GM12872 (cell line): ENCODE results near the gene TRMT6.
A peak's percentile ranks its signal among the peaks of the same experiment; 100 is the strongest.

ENCODE experiments used
- CTCF ChIP-seq: IDR thresholded peaks from 3 replicates; pipeline ENCODE4 v1.5.1; 2011; ENCODE audit warnings: low read depth, mild to moderate bottlenecking, low read length, moderate library complexity; ENCODE audit not compliant: insufficient read depth

The TRMT6 gene

GRCh38 chr20:5950271-5951031 lies at the start of gene TRMT6, which contains the start of gene MCM8:
Gene TRMT6 (minus strand): TSS chr20:5950533. CDS start chr20:5950405, 128 bp downstream.
Gene MCM8 (plus strand): TSS chr20:5950652. CDS start chr20:5952016, 1,364 bp downstream.
- no peak for TF ChIP-seq CTCF

GRCh38 chr20:5999783-6000182 lies 49.5 kb upstream of the TRMT6 start:
- no peak for TF ChIP-seq CTCF

- no peak for TF ChIP-seq CTCF
Observed at GRCh38 chr20:5996765-5997164, 46.4 kb upstream of the TRMT6 start.

GRCh38 chr20:5991623-5992441 lies 41.5 kb upstream of the TRMT6 start:
- TF ChIP-seq CTCF, result no peak

- no peak for TF ChIP-seq CTCF
Observed at GRCh38 chr20:5990946-5991345, 40.6 kb upstream of the TRMT6 start.

GRCh38 chr20:5989539-5989938 lies 39.2 kb upstream of the TRMT6 start:
- peak; percentile 20; the same call in 1 of the 3 replicates for TF ChIP-seq CTCF

- no peak for TF ChIP-seq CTCF
Observed at GRCh38 chr20:5987383-5987782, 37.0 kb upstream of the TRMT6 start.
